GM12864 (cell line): ENCODE measurements around the gene ELK4.

ENCODE experiments used
- DNase-seq: peaks from one replicate; pipeline ENCODE4 v3.0.0-alpha.2; 2011; ENCODE audit warnings: low read depth
- H3K4me3 ChIP-seq: 2 replicates; pipeline ENCODE4 v1.5.1; 2011; ENCODE audit warnings: mild to moderate bottlenecking, low read depth, low read length, control low read depth
- TF ChIP-seq, protein P1 (sequence below): IDR thresholded peaks from 2 replicates; pipeline ENCODE4 v1.5.1; 2011; ENCODE audit warnings: low read depth, mild to moderate bottlenecking, moderate library complexity, low read length, control low read depth, inconsistent platforms; ENCODE audit errors: missing control alignments

ELK4 gene

DNA sequence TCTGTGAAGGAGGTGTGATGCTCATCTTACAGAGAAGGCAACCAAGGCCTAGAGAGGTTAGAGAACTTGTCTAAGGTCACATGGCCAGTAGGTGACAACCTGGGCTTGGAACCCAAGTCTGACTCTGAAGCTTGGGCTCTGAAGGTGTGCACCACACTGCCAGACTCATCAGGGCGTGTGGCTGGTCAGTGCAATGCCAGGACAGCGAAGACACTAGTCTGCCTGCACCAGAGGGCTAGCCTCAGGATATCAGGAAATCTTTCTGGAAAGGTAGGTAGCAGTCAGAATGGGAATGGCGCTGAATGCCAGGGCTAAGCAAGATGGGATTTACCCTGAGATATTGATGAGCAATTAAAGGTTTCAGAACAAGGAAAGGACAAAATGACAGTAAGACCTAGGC is 34.9 kb downstream of the ELK4 start:
- no peak for DNase-seq
- no peak overlapping the region for H3K4me3 ChIP-seq
- TF ChIP-seq, protein P1, sequence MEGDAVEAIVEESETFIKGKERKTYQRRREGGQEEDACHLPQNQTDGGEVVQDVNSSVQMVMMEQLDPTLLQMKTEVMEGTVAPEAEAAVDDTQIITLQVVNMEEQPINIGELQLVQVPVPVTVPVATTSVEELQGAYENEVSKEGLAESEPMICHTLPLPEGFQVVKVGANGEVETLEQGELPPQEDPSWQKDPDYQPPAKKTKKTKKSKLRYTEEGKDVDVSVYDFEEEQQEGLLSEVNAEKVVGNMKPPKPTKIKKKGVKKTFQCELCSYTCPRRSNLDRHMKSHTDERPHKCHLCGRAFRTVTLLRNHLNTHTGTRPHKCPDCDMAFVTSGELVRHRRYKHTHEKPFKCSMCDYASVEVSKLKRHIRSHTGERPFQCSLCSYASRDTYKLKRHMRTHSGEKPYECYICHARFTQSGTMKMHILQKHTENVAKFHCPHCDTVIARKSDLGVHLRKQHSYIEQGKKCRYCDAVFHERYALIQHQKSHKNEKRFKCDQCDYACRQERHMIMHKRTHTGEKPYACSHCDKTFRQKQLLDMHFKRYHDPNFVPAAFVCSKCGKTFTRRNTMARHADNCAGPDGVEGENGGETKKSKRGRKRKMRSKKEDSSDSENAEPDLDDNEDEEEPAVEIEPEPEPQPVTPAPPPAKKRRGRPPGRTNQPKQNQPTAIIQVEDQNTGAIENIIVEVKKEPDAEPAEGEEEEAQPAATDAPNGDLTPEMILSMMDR = no peak

DNA sequence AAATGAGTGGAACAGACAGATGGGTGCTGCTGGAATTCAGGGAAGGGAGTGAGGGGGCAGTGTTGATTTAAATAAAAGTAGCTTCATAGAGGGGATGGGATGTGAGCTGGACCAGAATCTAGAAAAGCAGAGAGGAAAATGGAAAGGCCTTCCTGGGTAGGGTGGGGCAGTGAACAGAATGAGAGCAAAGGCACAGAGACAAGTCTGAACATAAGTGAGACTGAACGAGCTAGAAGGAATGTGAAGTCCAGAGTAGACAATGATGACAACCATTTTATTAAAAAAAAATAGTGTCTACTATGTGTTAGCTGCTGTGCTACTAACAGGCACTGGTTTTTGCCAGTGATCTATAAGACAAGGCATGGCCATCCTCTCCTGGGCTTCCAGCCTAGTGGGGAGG is 36.0 kb downstream of the ELK4 start:
- H3K4me3 ChIP-seq = no peak overlapping the region
- TF ChIP-seq, protein P1 = no peak

DNA sequence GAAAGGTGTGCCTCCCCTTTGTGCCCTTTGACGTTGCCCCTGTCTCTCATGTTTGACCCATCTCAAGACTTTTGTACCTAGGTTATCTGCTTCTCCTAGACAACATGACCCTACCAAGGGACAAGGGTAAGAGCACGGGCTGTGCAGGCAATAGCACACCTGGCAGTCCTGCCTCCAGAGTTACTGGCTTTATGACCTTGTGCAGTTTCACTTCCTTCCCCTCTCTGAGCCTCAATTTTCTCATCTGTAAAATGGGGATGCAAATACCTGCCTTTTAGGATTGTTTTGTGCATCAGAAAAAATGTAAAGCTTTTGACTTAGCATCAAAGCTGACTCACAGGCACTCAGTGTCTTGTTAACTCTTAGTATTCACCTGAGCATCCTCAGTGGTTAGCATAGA is 36.4 kb downstream of the ELK4 start:
- TF ChIP-seq, protein P1 = no peak
- DNase-seq = peak; percentile 46
- H3K4me3 ChIP-seq = no peak overlapping the region

More for the DNA sequence above, 36.0 kb downstream of the ELK4 start:
- no peak for DNase-seq

DNA sequence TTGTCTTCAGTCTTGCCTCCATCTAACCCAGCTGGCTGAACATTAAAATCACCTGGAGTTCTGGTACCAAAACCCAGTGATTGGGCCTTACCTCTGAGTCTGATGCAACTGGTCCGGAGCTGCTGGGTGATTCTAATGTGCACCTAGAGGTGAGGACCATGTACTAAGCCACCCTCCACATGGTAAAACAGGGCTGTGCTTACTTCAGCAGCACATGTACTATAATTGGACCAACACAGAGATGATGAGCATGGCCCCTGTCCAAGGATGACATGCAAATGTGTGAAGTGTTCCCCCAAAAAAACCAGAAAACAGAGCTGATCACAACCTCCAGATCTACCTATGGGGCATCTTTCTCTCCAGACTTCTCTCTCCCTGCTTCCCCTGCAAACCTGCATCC is 37.0 kb downstream of the ELK4 start:
- TF ChIP-seq, protein P1 = peak; percentile 2
- H3K4me3 ChIP-seq = no peak overlapping the region
- DNase-seq = no peak

DNA sequence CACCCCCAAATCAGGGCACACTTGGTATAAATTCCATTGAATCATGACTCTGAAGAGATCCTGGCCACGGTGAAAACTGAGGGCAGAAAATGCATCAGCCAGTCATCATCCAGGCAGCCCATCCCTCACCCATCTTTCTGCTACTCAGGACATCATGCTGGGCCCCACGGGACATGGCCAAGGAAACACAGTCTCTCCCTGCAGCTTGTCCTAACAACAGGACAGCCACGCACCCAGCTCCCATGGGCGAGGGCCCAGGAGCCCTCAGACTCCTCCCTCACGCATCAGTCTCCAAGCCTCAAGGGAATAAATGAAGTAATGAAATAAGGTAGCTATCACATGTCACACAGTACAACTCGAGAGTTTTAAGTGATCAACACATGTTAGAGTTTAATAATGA is 37.8 kb downstream of the ELK4 start:
- DNase-seq = no peak
- TF ChIP-seq, protein P1 = no peak
- H3K4me3 ChIP-seq = no peak overlapping the region; the same call in 1 of the 2 replicates

DNA sequence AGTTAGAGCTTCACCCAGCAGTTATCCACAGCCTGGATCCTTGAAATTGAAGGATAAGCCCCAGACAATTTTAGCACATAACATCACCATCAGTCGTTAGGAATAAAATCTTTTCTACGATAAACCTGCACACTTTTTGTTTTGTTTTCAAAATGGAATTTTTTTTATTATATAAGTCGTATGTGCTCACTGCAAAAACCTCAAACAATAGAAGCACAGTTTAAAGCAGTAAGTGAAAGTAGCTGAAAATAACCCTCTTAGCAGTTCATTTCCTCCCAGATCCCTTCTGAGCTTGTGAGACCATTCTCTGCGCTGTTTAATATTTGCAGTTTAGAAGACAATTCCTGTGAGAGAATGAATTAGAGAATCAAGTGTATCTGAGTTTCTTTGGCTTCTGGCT is 38.3 kb downstream of the ELK4 start:
- DNase-seq = no peak
- TF ChIP-seq, protein P1 = no peak
- no peak overlapping the region; the same call in 1 of the 2 replicates for H3K4me3 ChIP-seq

DNA sequence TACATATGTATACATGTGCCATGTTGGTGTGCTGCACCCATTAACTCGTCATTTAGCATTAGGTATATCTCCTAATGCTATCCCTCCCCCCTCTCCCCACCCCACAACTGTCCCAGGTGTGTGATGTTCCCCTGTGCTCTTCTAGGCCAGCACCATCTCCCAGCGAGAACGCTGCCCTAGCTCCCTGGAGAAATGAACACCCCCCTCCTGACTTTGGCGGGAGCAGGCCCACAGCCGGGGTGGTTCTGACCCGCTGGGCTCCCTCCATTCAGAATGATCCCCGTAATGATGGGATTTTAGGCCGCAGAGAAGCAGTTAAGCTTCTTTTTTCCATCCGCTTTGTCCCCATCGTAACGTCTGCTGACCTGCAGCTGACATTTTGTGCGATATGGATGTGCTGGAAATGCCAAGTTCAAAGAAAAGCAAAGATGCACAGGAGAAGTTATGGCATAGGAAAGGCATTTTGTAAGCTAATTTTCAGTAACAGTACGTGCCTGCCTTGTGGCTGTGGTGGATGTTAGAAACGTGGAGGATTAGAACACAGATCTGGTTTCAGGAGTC is 39.3 kb downstream of the ELK4 start:
- no peak for DNase-seq
- TF ChIP-seq, protein P1 = no peak
- H3K4me3 ChIP-seq = peak overlapping the region; percentile 5; the same call in 1 of the 2 replicates
